Kidney epithelial cell (primary cell): ENCODE data around the gene MEGF11. TPM values are rescaled to one million over a fixed set of nuclear protein-coding genes. Genes with fewer than 3 reads are reported as not detected.

Source experiments
- DNase-seq: peaks from one replicate; pipeline ENCODE4 v3.0.0-alpha.2; 2010; ENCODE audit warnings: low read depth
- H3K27me3 ChIP-seq: 2 replicates; pipeline ENCODE4 v1.6.0; 2011; ENCODE audit warnings: low read length; ENCODE audit not compliant: control insufficient read depth, insufficient read depth
- H3K36me3 ChIP-seq: 2 replicates; pipeline ENCODE4 v1.5.1; 2011; ENCODE audit warnings: low read length; ENCODE audit not compliant: control insufficient read depth, insufficient read depth
- H3K4me3 ChIP-seq: 2 replicates; pipeline ENCODE4 v1.5.1; 2011; ENCODE audit warnings: low read depth, mild to moderate bottlenecking, control low read depth, low read length
- CTCF ChIP-seq: IDR thresholded peaks from 2 replicates; pipeline ENCODE4 v1.5.1; 2011; ENCODE audit warnings: mild to moderate bottlenecking, moderate library complexity, low read length, control low read depth, inconsistent platforms; ENCODE audit not compliant: insufficient read depth, poor library complexity, severe bottlenecking
- total RNA-seq: library from RNA; depleted of rRNA; stranded (reverse); fragments of >200 nt; gene quantifications from 2 replicates; pipeline ENCODE4 v1.2.3, GENCODE V29; 2015

Gene MEGF11
- total RNA-seq, 1 donor from 2014 or later: 0.63 TPM

- Histone ChIP-seq H3K27me3 (peaks cover 4% of the 10 kb centered on the region), H3K4me3 (no peak overlapping the region), H3K36me3 (no peaks in the 10 kb centered on the region)
- no peak for DNase-seq
- TF ChIP-seq CTCF: no peak
These were observed 268.2 kb downstream of the MEGF11 start for GRCh38 chr15:65985387-65985786.

GRCh38 chr15:65982627-65983322 lies 270.8 kb downstream of the MEGF11 start:
- Histone ChIP-seq H3K4me3 (no peak overlapping the region), H3K27me3 (peaks cover 4% of the 10 kb centered on the region), H3K36me3 (no peaks in the 10 kb centered on the region)
- TF ChIP-seq CTCF: no peak
- no peak for DNase-seq

GRCh38 chr15:65981837-65982626 lies 271.5 kb downstream of the MEGF11 start:
- peaks cover 4% of the 10 kb centered on the region for H3K27me3 ChIP-seq
- DNase-seq: no peak
- peak; percentile 31 for TF ChIP-seq CTCF
- no peaks in the 10 kb centered on the region for H3K36me3 ChIP-seq
- peak overlapping the region; percentile 26 for H3K4me3 ChIP-seq

DNA sequence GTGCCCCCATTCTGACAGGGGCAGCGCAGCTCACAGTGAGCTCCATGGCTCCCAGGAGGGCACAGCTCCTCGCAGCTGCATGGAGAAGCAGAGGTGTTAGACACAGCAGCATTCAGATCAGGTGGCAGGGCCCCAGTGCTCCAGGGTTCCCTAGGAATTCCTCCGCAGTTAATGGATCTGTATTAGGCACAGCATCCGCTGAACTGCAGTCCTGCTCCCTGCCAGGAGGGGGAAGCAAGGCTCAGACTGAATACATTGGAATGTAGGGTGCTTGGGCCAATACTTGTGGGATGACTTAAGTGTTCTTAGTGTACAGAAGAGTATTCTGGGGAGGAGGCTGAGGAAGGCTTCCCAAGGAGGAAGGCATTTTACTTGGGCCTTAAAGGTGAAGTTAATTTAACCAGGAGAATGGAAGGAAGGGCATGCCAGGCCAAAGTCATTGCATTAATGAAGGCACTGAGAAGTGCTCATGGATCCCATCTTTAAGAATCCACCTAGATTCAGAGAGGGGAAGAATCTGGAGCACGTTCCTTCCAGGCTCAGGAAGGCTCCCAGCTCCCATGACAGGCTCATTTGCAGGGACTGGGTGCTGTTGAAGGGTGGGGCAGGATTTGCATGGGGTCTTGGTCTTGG lies 272.6 kb downstream of the MEGF11 start:
- H3K36me3 ChIP-seq: no peaks in the 10 kb centered on the region
- DNase-seq: peak; percentile 32
- no peak overlapping the region for H3K4me3 ChIP-seq
- H3K27me3 ChIP-seq: peaks cover 4% of the 10 kb centered on the region
- peak; percentile 82 for TF ChIP-seq CTCF

DNA sequence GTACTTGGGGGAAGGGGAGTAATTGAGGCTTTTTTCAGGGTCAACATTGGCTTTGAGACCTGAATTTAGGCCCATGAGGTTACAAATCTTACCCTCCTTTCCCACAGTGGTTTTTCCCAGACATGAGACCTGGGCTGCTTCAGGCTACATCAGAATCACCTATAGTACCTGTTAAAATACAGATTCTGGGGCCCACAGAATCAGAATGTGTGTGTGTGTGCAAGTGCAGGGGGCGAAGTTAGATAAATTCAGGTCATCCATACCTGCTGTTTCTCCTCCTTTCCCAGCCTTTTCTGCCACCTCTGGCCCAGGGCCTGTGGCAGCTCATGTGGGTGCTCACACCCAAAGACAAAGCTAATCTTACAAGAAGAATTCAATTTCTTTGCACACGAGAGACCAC lies 273.7 kb downstream of the MEGF11 start:
- no peak for DNase-seq
- peaks cover 4% of the 10 kb centered on the region for H3K27me3 ChIP-seq
- no peak for TF ChIP-seq CTCF
- H3K36me3 ChIP-seq: no peaks in the 10 kb centered on the region
- no peak overlapping the region for H3K4me3 ChIP-seq
